Measurements from ENCODE around the gene PARD6B. TPM values are rescaled to one million over a fixed set of nuclear protein-coding genes. Genes with fewer than 3 reads are reported as not detected.

PARD6B gene
- polyA plus RNA-seq, 1 donor from 2014 or later = 5.9 TPM

DNA sequence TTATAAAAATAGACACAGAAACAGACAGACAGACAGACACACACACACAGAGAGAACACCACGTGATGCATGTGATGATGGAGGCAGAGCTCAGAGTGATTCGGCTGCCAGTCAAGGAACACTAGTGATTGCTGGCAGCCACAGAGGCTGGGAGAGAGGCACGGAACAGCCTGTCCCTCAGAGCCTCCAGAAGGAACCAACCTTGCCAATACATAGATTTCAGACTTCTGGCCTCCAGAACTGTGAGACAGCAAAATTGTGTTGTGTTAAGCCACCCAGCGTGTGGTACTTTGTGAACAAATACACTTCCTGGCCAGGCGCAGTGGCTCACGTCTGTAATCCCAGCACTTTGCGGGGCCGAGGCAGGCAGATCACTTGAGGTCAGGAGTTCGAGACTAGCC lies 9.5 kb upstream of the PARD6B start:
- H3K79me2 ChIP-seq (replicated peaks; ENCODE audit: insufficient read depth, low read length) = no peaks in the 10 kb centered on the region
- H3K36me3 ChIP-seq (ENCODE audit: insufficient read depth, low read length) = no peaks in the 10 kb centered on the region
- no peaks in the 10 kb centered on the region for H3K9me2 ChIP-seq (ENCODE audit: insufficient read depth, low read length)
- H3K9ac ChIP-seq (ENCODE audit: low read length) = no peak overlapping the region
- no peaks in the 10 kb centered on the region for H3F3A ChIP-seq (ENCODE audit: insufficient read depth, low read length, poor library complexity, severe bottlenecking)
- no peaks in the 10 kb centered on the region for H3K9me3 ChIP-seq (ENCODE audit: low read length)
- no peaks in the 10 kb centered on the region for H3K27me3 ChIP-seq (ENCODE audit: insufficient read depth, low read depth, low read length)
- H2AFZ ChIP-seq (ENCODE audit: low read depth, low read length) = no peak overlapping the region
- H4K20me1 ChIP-seq (ENCODE audit: insufficient read depth) = no peaks in the 10 kb centered on the region
- no peak overlapping the region for H3K4me3 ChIP-seq (ENCODE audit: low read length)
- no peak overlapping the region for H3K27ac ChIP-seq (ENCODE audit: low read length)
- H3K4me2 ChIP-seq (ENCODE audit: low read length) = no peak overlapping the region
- no peak for TF ChIP-seq SMC3 (conservative IDR thresholded peaks at IDR 0.05; ENCODE audit: poor library complexity)

DNA sequence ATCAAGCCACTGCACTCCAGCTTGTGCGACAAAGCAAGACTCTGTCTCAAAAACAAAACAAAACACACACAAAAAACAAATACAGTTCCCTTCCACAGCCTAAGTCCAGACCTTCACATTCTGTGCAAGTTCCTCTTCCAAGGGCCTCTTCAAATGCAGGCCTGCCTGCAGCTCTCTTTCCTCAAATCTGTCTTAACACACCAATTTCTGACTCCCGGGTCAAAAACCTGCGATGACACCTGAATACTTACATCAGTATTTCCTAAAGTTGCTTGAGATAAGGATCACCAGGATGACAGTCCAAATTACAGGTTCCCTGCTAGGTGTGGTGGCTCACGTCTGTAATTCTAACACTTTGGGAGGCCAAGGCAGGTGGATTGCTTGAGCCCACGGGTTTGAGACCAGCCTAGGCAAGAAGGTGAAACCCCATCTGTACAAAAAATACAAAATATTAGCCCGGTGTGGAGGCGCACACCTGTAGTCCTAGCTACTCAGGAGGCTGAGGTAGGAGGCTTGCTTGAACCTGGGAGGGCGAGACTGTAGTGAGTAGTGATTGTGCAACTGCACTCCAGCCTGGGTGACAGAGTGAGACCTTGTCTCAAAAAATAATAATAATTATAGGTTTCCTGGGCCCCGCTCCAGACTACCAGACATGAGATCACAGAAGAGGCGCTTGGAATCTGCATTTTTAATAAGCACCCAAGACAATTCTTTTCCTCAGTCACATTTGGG lies 8.8 kb upstream of the PARD6B start:
- TF ChIP-seq POLR2AphosphoS5 (IDR thresholded peaks at IDR 0.05) = no peak
- TF ChIP-seq SMC3 (conservative IDR thresholded peaks at IDR 0.05; ENCODE audit: poor library complexity) = no peak
- no peak for TF ChIP-seq EP300 (conservative IDR thresholded peaks at IDR 0.05; ENCODE audit: poor library complexity, severe bottlenecking)
- TF ChIP-seq, protein P1, sequence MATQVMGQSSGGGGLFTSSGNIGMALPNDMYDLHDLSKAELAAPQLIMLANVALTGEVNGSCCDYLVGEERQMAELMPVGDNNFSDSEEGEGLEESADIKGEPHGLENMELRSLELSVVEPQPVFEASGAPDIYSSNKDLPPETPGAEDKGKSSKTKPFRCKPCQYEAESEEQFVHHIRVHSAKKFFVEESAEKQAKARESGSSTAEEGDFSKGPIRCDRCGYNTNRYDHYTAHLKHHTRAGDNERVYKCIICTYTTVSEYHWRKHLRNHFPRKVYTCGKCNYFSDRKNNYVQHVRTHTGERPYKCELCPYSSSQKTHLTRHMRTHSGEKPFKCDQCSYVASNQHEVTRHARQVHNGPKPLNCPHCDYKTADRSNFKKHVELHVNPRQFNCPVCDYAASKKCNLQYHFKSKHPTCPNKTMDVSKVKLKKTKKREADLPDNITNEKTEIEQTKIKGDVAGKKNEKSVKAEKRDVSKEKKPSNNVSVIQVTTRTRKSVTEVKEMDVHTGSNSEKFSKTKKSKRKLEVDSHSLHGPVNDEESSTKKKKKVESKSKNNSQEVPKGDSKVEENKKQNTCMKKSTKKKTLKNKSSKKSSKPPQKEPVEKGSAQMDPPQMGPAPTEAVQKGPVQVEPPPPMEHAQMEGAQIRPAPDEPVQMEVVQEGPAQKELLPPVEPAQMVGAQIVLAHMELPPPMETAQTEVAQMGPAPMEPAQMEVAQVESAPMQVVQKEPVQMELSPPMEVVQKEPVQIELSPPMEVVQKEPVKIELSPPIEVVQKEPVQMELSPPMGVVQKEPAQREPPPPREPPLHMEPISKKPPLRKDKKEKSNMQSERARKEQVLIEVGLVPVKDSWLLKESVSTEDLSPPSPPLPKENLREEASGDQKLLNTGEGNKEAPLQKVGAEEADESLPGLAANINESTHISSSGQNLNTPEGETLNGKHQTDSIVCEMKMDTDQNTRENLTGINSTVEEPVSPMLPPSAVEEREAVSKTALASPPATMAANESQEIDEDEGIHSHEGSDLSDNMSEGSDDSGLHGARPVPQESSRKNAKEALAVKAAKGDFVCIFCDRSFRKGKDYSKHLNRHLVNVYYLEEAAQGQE (IDR thresholded peaks at IDR 0.05; ENCODE audit: borderline replicate concordance) = no peak
- no peak for TF ChIP-seq EZH2 (IDR thresholded peaks at IDR 0.05; ENCODE audit: borderline replicate concordance, insufficient read depth, low read length, poor library complexity, severe bottlenecking)
- TF ChIP-seq, protein P2, sequence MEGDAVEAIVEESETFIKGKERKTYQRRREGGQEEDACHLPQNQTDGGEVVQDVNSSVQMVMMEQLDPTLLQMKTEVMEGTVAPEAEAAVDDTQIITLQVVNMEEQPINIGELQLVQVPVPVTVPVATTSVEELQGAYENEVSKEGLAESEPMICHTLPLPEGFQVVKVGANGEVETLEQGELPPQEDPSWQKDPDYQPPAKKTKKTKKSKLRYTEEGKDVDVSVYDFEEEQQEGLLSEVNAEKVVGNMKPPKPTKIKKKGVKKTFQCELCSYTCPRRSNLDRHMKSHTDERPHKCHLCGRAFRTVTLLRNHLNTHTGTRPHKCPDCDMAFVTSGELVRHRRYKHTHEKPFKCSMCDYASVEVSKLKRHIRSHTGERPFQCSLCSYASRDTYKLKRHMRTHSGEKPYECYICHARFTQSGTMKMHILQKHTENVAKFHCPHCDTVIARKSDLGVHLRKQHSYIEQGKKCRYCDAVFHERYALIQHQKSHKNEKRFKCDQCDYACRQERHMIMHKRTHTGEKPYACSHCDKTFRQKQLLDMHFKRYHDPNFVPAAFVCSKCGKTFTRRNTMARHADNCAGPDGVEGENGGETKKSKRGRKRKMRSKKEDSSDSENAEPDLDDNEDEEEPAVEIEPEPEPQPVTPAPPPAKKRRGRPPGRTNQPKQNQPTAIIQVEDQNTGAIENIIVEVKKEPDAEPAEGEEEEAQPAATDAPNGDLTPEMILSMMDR (IDR thresholded peaks at IDR 0.05; ENCODE audit: poor library complexity, severe bottlenecking) = no peak
- no peak for TF ChIP-seq RAD21 (conservative IDR thresholded peaks at IDR 0.05)
- TF ChIP-seq TAF1 (IDR thresholded peaks at IDR 0.05; ENCODE audit: low read depth) = no peak
- no peak for TF ChIP-seq MXI1 (conservative IDR thresholded peaks at IDR 0.05; ENCODE audit: poor library complexity, severe bottlenecking)
- Histone ChIP-seq H3K4me2 (ENCODE audit: low read length) (no peak overlapping the region), H4K20me1 (ENCODE audit: insufficient read depth) (no peaks in the 10 kb centered on the region), H3K9me3 (ENCODE audit: low read length) (no peaks in the 10 kb centered on the region), H3K9me2 (ENCODE audit: insufficient read depth, low read length) (no peaks in the 10 kb centered on the region), H3F3A (ENCODE audit: insufficient read depth, low read length, poor library complexity, severe bottlenecking) (no peaks in the 10 kb centered on the region), H3K27me3 (ENCODE audit: insufficient read depth, low read depth, low read length) (no peaks in the 10 kb centered on the region), H3K79me2 (replicated peaks; ENCODE audit: insufficient read depth, low read length) (no peaks in the 10 kb centered on the region), H3K9ac (ENCODE audit: low read length) (no peak overlapping the region), H3K27ac (ENCODE audit: low read length) (no peak overlapping the region), H3K4me3 (ENCODE audit: low read length) (no peak overlapping the region), H2AFZ (ENCODE audit: low read depth, low read length) (no peak overlapping the region), H3K36me3 (ENCODE audit: insufficient read depth, low read length) (no peaks in the 10 kb centered on the region)

All from neural cell (in vitro differentiated cells).